ENCODE measurements around the gene IL15RA.

Gene IL15RA

GRCh38 chr10:5942474-5942873, 34.9 kb downstream of the IL15RA start:
- TF ChIP-seq, protein P1, sequence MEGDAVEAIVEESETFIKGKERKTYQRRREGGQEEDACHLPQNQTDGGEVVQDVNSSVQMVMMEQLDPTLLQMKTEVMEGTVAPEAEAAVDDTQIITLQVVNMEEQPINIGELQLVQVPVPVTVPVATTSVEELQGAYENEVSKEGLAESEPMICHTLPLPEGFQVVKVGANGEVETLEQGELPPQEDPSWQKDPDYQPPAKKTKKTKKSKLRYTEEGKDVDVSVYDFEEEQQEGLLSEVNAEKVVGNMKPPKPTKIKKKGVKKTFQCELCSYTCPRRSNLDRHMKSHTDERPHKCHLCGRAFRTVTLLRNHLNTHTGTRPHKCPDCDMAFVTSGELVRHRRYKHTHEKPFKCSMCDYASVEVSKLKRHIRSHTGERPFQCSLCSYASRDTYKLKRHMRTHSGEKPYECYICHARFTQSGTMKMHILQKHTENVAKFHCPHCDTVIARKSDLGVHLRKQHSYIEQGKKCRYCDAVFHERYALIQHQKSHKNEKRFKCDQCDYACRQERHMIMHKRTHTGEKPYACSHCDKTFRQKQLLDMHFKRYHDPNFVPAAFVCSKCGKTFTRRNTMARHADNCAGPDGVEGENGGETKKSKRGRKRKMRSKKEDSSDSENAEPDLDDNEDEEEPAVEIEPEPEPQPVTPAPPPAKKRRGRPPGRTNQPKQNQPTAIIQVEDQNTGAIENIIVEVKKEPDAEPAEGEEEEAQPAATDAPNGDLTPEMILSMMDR (IDR thresholded peaks at IDR 0.05; ENCODE audit: insufficient read depth, low read length, poor library complexity, severe bottlenecking) = no peak
- no peaks in the 10 kb centered on the region for H3K27me3 ChIP-seq (replicated peaks; ENCODE audit: control insufficient read depth, insufficient read depth, low read length)
- no peak overlapping the region for H3K4me3 ChIP-seq (replicated peaks; ENCODE audit: low read depth, low read length)

GRCh38 chr10:5942001-5942400, 35.3 kb downstream of the IL15RA start:
- Histone ChIP-seq H3K27me3 (replicated peaks; ENCODE audit: control insufficient read depth, insufficient read depth, low read length) (no peaks in the 10 kb centered on the region), H3K4me3 (replicated peaks; ENCODE audit: low read depth, low read length) (no peak overlapping the region), H3K36me3 (ENCODE audit: control insufficient read depth, insufficient read depth, low read length) (peaks cover 9% of the 10 kb centered on the region)
- TF ChIP-seq, protein P1 (IDR thresholded peaks at IDR 0.05; ENCODE audit: insufficient read depth, low read length, poor library complexity, severe bottlenecking) = no peak
- DNase-seq (ENCODE audit: extremely low read depth, insufficient read length) = no peak

More at GRCh38 chr10:5942474-5942873, 34.9 kb downstream of the IL15RA start:
- DNase-seq (ENCODE audit: extremely low read depth, insufficient read length) = no peak
- peaks cover 6% of the 10 kb centered on the region; the same call in 1 of the 2 replicates for H3K36me3 ChIP-seq (ENCODE audit: control insufficient read depth, insufficient read depth, low read length)

DNA sequence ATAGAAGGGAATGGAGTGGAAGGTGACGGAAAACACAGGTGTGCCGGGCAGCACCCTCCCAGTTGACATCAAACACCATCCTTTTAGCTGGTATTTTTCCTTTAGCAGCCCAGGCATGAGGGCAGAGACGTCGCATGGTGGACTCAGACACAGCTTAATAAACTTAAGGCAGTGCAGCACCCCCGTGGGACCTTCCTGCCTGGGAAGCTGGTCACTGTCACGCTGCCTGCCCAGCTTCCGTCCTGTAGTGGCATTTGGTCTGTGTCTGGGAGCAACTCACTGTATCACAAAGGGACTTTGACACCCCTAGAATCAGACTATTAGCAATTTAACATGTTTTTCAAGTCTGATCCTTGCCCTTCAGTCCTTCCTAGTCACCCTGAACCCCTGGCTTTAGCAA, 35.8 kb downstream of the IL15RA start:
- TF ChIP-seq, protein P1 (IDR thresholded peaks at IDR 0.05; ENCODE audit: insufficient read depth, low read length, poor library complexity, severe bottlenecking) = no peak
- DNase-seq (ENCODE audit: extremely low read depth, insufficient read length) = no peak
- Histone ChIP-seq H3K27me3 (replicated peaks; ENCODE audit: control insufficient read depth, insufficient read depth, low read length) (no peaks in the 10 kb centered on the region), H3K4me3 (replicated peaks; ENCODE audit: low read depth, low read length) (no peak overlapping the region), H3K36me3 (ENCODE audit: control insufficient read depth, insufficient read depth, low read length) (peaks cover 13% of the 10 kb centered on the region)

- TF ChIP-seq, protein P1 (IDR thresholded peaks at IDR 0.05; ENCODE audit: insufficient read depth, low read length, poor library complexity, severe bottlenecking) = no peak
- Histone ChIP-seq H3K36me3 (ENCODE audit: control insufficient read depth, insufficient read depth, low read length) (peaks cover 17% of the 10 kb centered on the region), H3K27me3 (replicated peaks; ENCODE audit: control insufficient read depth, insufficient read depth, low read length) (no peaks in the 10 kb centered on the region), H3K4me3 (replicated peaks; ENCODE audit: low read depth, low read length) (no peak overlapping the region)
- no peak for DNase-seq (ENCODE audit: extremely low read depth, insufficient read length)
Measured at GRCh38 chr10:5940807-5941218, 36.5 kb downstream of the IL15RA start.

- no peak for DNase-seq (ENCODE audit: extremely low read depth, insufficient read length)
- TF ChIP-seq, protein P1 (IDR thresholded peaks at IDR 0.05; ENCODE audit: insufficient read depth, low read length, poor library complexity, severe bottlenecking) = no peak
- no peaks in the 10 kb centered on the region for H3K27me3 ChIP-seq (replicated peaks; ENCODE audit: control insufficient read depth, insufficient read depth, low read length)
- no peak overlapping the region for H3K4me3 ChIP-seq (replicated peaks; ENCODE audit: low read depth, low read length)
- peaks cover 22% of the 10 kb centered on the region for H3K36me3 ChIP-seq (ENCODE audit: control insufficient read depth, insufficient read depth, low read length)
Measured at GRCh38 chr10:5938291-5938690, 39.1 kb downstream of the IL15RA start.

GRCh38 chr10:5937016-5937415, 40.3 kb downstream of the IL15RA start:
- H3K36me3 ChIP-seq (ENCODE audit: control insufficient read depth, insufficient read depth, low read length) = peaks cover 24% of the 10 kb centered on the region
- no peaks in the 10 kb centered on the region for H3K27me3 ChIP-seq (replicated peaks; ENCODE audit: control insufficient read depth, insufficient read depth, low read length)
- H3K4me3 ChIP-seq (replicated peaks; ENCODE audit: low read depth, low read length) = no peak overlapping the region
- TF ChIP-seq, protein P1 (IDR thresholded peaks at IDR 0.05; ENCODE audit: insufficient read depth, low read length, poor library complexity, severe bottlenecking) = no peak
- DNase-seq (ENCODE audit: extremely low read depth, insufficient read length) = no peak

Data from GM06990 (cell line).